ENCODE data around the gene B4GALT3. TPM values are rescaled to one million over a fixed set of nuclear protein-coding genes. Genes with fewer than 3 reads are reported as not detected.

B4GALT3 gene
- total RNA-seq, 1 donor, result 11.4 TPM

DNA sequence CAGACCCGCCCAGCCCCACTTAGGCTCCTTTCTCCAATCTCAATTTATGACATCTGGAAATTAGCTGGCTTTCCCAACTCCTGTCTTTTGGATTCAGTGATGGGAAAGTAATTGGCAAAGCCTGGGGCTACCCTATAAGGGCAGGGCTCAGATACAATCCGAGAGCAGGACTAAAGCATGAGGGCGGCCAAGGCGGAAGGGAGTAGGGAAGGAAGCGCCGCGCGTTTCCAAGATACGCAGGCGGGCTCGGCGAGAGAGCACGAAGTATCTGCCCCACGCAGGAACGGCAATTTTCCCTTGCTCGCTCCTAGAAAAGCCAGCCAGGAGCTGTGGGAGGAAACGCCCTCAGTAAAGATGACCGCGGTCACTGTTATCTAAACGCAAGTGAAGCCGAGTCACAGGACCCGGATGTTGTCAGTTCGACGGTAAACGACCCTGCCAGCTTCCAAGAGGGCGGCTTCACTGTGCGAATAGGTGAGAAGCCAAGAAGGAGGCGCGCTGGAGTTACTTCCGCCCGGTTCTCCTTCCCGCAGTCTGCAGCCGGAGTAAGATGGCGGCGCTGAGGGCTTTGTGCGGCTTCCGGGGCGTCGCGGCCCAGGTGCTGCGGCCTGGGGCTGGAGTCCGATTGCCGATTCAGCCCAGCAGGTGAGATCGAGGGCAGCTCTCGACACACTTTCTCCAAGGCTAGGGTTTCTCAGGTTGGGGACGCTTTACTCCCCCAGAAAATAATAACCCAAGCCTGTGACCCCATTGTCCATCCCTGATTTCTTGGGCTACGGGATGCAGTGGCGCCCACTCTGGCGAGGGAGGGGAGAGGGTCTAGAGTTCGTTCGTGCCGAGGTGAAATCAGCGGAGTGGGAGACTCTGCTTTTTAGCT, 24.8 kb upstream of the B4GALT3 start, which contains the start of gene NDUFS2:
NDUFS2 (plus strand) TSS at position 532 of the 877 bp plus-strand sequence; CDS start at position 551, 19 bp downstream.
- peak within 1 kb of the TSS; percentile 97 for H3K4me3 ChIP-seq (ENCODE audit: low read depth, low read length)
- DNase-seq (ENCODE audit: low read depth), result peak; percentile 99
- TF ChIP-seq, protein P1, sequence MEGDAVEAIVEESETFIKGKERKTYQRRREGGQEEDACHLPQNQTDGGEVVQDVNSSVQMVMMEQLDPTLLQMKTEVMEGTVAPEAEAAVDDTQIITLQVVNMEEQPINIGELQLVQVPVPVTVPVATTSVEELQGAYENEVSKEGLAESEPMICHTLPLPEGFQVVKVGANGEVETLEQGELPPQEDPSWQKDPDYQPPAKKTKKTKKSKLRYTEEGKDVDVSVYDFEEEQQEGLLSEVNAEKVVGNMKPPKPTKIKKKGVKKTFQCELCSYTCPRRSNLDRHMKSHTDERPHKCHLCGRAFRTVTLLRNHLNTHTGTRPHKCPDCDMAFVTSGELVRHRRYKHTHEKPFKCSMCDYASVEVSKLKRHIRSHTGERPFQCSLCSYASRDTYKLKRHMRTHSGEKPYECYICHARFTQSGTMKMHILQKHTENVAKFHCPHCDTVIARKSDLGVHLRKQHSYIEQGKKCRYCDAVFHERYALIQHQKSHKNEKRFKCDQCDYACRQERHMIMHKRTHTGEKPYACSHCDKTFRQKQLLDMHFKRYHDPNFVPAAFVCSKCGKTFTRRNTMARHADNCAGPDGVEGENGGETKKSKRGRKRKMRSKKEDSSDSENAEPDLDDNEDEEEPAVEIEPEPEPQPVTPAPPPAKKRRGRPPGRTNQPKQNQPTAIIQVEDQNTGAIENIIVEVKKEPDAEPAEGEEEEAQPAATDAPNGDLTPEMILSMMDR (IDR thresholded peaks at IDR 0.05; ENCODE audit: insufficient read depth, low read length), result peak; percentile 26

GRCh38 chr1:161200992-161201835, 23.9 kb upstream of the B4GALT3 start:
- peak; percentile 88 for DNase-seq (ENCODE audit: low read depth)
- TF ChIP-seq, protein P1 (IDR thresholded peaks at IDR 0.05; ENCODE audit: insufficient read depth, low read length), result no peak
- peak overlapping the region; percentile 67 for H3K4me3 ChIP-seq (ENCODE audit: low read depth, low read length)

DNA sequence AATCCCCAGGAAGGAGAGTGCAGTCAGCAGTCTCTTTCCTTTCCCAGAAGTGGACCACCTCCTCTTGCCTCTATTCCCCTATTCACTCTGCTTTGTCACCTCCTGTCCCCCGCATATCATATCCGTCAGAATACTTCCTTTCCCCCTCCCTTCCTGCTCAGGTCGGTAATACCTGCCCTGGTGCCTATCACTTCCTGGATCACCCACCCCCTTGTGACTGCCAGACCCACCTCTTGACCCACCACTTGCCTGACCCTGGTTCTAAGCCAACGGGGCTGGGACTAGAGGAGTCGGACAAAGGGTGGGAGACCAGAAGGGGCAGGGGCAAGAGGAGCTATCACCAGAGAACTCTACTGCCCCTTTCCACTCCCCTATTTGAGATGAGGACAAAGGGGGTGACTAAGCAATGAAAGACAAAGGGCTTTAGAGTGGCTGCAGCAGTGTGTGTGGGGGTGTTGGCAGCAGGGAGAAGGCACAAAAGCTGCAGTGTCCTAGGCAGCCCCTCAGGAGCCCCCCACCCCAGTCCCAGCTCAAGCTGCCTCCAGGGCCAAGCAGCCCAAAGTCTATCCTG, 23.2 kb upstream of the B4GALT3 start:
- H3K4me3 ChIP-seq (ENCODE audit: low read depth, low read length), result no peak overlapping the region
- DNase-seq (ENCODE audit: low read depth), result no peak
- TF ChIP-seq, protein P1 (IDR thresholded peaks at IDR 0.05; ENCODE audit: insufficient read depth, low read length), result no peak

DNA sequence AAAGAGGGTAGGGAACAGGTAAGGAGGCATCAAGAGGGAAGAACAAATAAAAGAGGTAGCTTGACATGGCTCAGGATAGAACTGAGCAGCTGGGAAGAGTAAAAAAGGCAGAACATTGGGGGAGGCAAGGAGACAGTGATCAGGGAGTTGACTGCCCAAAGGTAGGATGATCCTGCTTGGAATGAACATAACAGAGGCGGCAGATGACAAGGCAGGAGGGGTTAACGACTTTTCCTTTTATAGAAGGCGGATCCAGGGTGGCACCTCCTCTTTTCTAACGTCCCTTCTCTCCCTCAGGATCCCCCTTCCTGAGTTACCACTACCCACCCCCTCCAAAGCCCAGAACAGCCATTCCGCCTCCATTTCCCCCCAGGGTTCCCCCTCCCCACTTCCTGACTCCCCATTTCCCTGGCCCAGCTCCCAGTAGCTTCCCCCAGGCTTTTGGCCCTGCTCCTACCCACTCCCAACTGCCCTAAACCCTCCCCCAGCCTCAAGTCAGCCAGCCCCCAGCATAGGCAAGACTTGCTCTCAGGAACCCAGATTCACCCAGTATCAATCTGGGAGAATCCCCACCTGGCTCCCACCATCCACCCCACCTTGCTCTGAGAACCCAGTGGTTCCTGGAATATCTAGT, 22.3 kb upstream of the B4GALT3 start:
- no peak for DNase-seq (ENCODE audit: low read depth)
- TF ChIP-seq, protein P1 (IDR thresholded peaks at IDR 0.05; ENCODE audit: insufficient read depth, low read length), result no peak
- no peak overlapping the region for H3K4me3 ChIP-seq (ENCODE audit: low read depth, low read length)

- H3K4me3 ChIP-seq (ENCODE audit: low read depth, low read length), result peak within 1 kb of the TSS; percentile 68
- TF ChIP-seq, protein P1 (IDR thresholded peaks at IDR 0.05; ENCODE audit: insufficient read depth, low read length), result no peak
- peak; percentile 91 for DNase-seq (ENCODE audit: low read depth)
Measured at GRCh38 chr1:161198897-161199431, 21.7 kb upstream of the B4GALT3 start, which contains the start of gene ADAMTS4. Gene ADAMTS4, minus strand, starts transcription at chr1:161199054. Its CDS starts 427 bp downstream, at chr1:161198627.
